H1 (cell line): ENCODE measurements around the gene TOMM6. TPM values are rescaled to one million over a fixed set of nuclear protein-coding genes. Genes with fewer than 3 reads are reported as not detected.

Source experiments
- CTCF ChIA-PET: fragments of 300-600 bp; sonication (Branson Sonifier 250); formaldehyde crosslinking; loops from one replicate; lab custom pipeline; 2021; ENCODE audit not compliant: partially characterized antibody; lab: Charles Lee
- POLR2A ChIA-PET: fragments of 300-600 bp; sonication (Branson Sonifier 250); formaldehyde crosslinking; loops from one replicate; lab custom pipeline; 2021; ENCODE audit warnings: inconsistent platforms; ENCODE audit not compliant: partially characterized antibody; lab: Charles Lee
- DNase-seq, 2 experiments: peaks; one replicate each; pipeline versions ENCODE4 v3.0.0 to v3.0.0-alpha.2; 2010 to 2022; ENCODE audit warnings: low spot score in 2 of 2, low read depth in 1 of 2, mixed read lengths in 1 of 2
- FAIRE-seq: peaks from 2 replicates; lab custom pipeline; 2011; peaks lifted over from hg19 to GRCh38; lab: Jason Lieb, UNC
- H2AFZ ChIP-seq: 2 replicates; pipeline ENCODE4 v1.8.1; 2012; ENCODE audit warnings: low read length, inconsistent platforms
- H2AK5ac ChIP-seq: 2 replicates; pipeline ENCODE4 v1.6.1; 2013; ENCODE audit warnings: low read depth, low read length
- H2BK120ac ChIP-seq: replicated peaks from 2 replicates; pipeline ENCODE3; 2013; ENCODE audit warnings: low read depth, low read length, inconsistent platforms
- H2BK12ac ChIP-seq: 2 replicates; pipeline ENCODE4 v1.6.1; 2013; ENCODE audit warnings: low read depth, low read length
- H2BK15ac ChIP-seq: 2 replicates; pipeline ENCODE4 v1.6.1; 2013; ENCODE audit warnings: low read length
- H2BK20ac ChIP-seq: 2 replicates; pipeline ENCODE4 v1.6.1; 2013; ENCODE audit warnings: low read length
- H2BK5ac ChIP-seq: 2 replicates; pipeline ENCODE4 v1.6.1; 2013; ENCODE audit warnings: low read depth, low read length
- H3K14ac ChIP-seq: 2 replicates; pipeline ENCODE4 v1.6.1; 2013; ENCODE audit warnings: inconsistent platforms; ENCODE audit not compliant: insufficient read length
- H3K18ac ChIP-seq: 2 replicates; pipeline ENCODE4 v1.6.1; 2013; ENCODE audit warnings: low read length; ENCODE audit errors: extremely low read depth
- H3K23ac ChIP-seq: 2 replicates; pipeline ENCODE4 v1.6.1; 2013; ENCODE audit warnings: inconsistent platforms; ENCODE audit not compliant: insufficient read length
- H3K23me2 ChIP-seq: 2 replicates; pipeline ENCODE4 v1.6.1; 2013; ENCODE audit warnings: low read depth, low read length
- H3K27ac ChIP-seq: 2 replicates; pipeline ENCODE4 v1.6.1; 2011; ENCODE audit warnings: low read depth, low read length, inconsistent platforms
- H3K27me3 ChIP-seq, 4 experiments: replicated peaks in 1 of 4; 1 replicate in 1 of 4; 2 replicates in 3 of 4; pipeline versions ENCODE4 v1.6.1 to v1.8.1; 2011 to 2013; ENCODE audit warnings: low read length in 3 of 4, mild to moderate bottlenecking in 3 of 4, inconsistent platforms in 2 of 4, mixed read lengths in 2 of 4, moderate library complexity in 1 of 4; ENCODE audit not compliant: control insufficient read depth in 3 of 4, insufficient read depth in 3 of 4; ENCODE audit errors: extremely low read depth in 1 of 4
- H3K36me3 ChIP-seq, 4 experiments: 2 replicates each; pipeline versions ENCODE4 v1.6.1 to v1.8.1; 2011 to 2013; ENCODE audit warnings: mild to moderate bottlenecking in 4 of 4, low read length in 3 of 4, moderate library complexity in 2 of 4, control low read depth in 1 of 4, inconsistent platforms in 1 of 4; ENCODE audit not compliant: insufficient read depth in 4 of 4, control insufficient read depth in 2 of 4
- H3K4ac ChIP-seq: replicated peaks from 2 replicates; pipeline ENCODE3; 2013; ENCODE audit warnings: low read length, low read depth, mixed read lengths, inconsistent platforms; ENCODE audit not compliant: insufficient read length
- H3K4me1 ChIP-seq, 4 experiments: replicated peaks in 1 of 4; 1 replicate in 1 of 4; 2 replicates in 3 of 4; pipeline versions ENCODE4 v1.6.1 to v1.8.1; 2011 to 2013; ENCODE audit warnings: low read length in 3 of 4, inconsistent platforms in 2 of 4, mixed read lengths in 1 of 4; ENCODE audit not compliant: insufficient read depth in 4 of 4, control insufficient read depth in 3 of 4
- H3K4me2 ChIP-seq, 2 experiments: 2 replicates each; pipeline versions ENCODE4 v1.6.1 to v1.8.1; 2011 to 2013; ENCODE audit warnings: low read depth in 2 of 2, low read length in 2 of 2, control low read depth in 1 of 2, inconsistent platforms in 1 of 2, mild to moderate bottlenecking in 1 of 2; ENCODE audit not compliant: insufficient read depth in 1 of 2
- H3K4me3 ChIP-seq, 4 experiments: fragments of 200-600, 300-600 bp in 1 of 4; sonication (generic), shearing (Covaris generic), sonication (Bioruptor Twin) in 1 of 4; 2 replicates each; pipeline versions ENCODE4 v1.5.1 to v1.8.1; 2011 to 2016; ENCODE audit warnings: low read length in 4 of 4, low read depth in 3 of 4, control low read depth in 2 of 4, inconsistent platforms in 2 of 4, mild to moderate bottlenecking in 2 of 4, mixed read lengths in 1 of 4, moderate library complexity in 1 of 4; ENCODE audit not compliant: insufficient read depth in 2 of 4; ENCODE audit errors: extremely low read depth in 1 of 4
- H3K56ac ChIP-seq: replicated peaks from 2 replicates; pipeline ENCODE3; 2013; ENCODE audit warnings: low read depth, mild to moderate bottlenecking, mixed read lengths, low read length, inconsistent platforms; ENCODE audit not compliant: insufficient read length
- H3K79me1 ChIP-seq: 2 replicates; pipeline ENCODE4 v1.6.1; 2013; ENCODE audit warnings: low read depth, low read length, control low read depth
- H3K79me2 ChIP-seq, 2 experiments: 2 replicates each; pipeline versions ENCODE4 v1.6.1 to v1.8.1; 2012 to 2013; ENCODE audit warnings: low read length in 2 of 2, mild to moderate bottlenecking in 2 of 2, inconsistent platforms in 1 of 2; ENCODE audit not compliant: insufficient read depth in 2 of 2, control insufficient read depth in 1 of 2
- H3K9ac ChIP-seq, 4 experiments: replicated peaks in 1 of 4; 1 replicate in 1 of 4; 2 replicates in 3 of 4; pipeline versions ENCODE4 v1.6.1 to v1.8.1; 2011 to 2013; ENCODE audit warnings: low read depth in 3 of 4, low read length in 3 of 4, control low read depth in 2 of 4, mild to moderate bottlenecking in 2 of 4, moderate library complexity in 2 of 4, inconsistent platforms in 1 of 4; ENCODE audit errors: extremely low read depth in 1 of 4
- H3K9me3 ChIP-seq, 2 experiments: 2 replicates each; pipeline versions ENCODE4 v1.6.1 to v1.8.1; 2012 to 2013; ENCODE audit warnings: mild to moderate bottlenecking in 2 of 2, moderate library complexity in 2 of 2, control low read depth in 1 of 2, inconsistent platforms in 1 of 2, low read depth in 1 of 2, low read length in 1 of 2, mixed read lengths in 1 of 2; ENCODE audit not compliant: insufficient read depth in 2 of 2
- H4K20me1 ChIP-seq, 2 experiments: replicated peaks in 1 of 2; 2 replicates each; pipeline versions ENCODE3 to v1.8.1; 2011 to 2013; ENCODE audit warnings: inconsistent platforms in 2 of 2, low read length in 2 of 2, mild to moderate bottlenecking in 1 of 2; ENCODE audit not compliant: insufficient read depth in 2 of 2, control insufficient read depth in 1 of 2
- H4K5ac ChIP-seq: 2 replicates; pipeline ENCODE4 v1.6.1; 2013; ENCODE audit warnings: low read length, low read depth, mixed read lengths, inconsistent platforms; ENCODE audit not compliant: insufficient read length
- H4K8ac ChIP-seq: 2 replicates; pipeline ENCODE4 v1.8.0; 2013; ENCODE audit warnings: mild to moderate bottlenecking, moderate library complexity, low read length, inconsistent platforms; ENCODE audit not compliant: insufficient read depth; ENCODE audit errors: extremely low read depth
- H4K91ac ChIP-seq: replicated peaks from 2 replicates; pipeline ENCODE3; 2013; ENCODE audit warnings: low read length, mixed read lengths, inconsistent platforms; ENCODE audit not compliant: insufficient read length
- BCL11A ChIP-seq, 2 experiments: IDR thresholded peaks; one replicate each; pipeline ENCODE4 v1.6.1; 2011; ENCODE audit warnings: low read depth in 2 of 2, low read length in 2 of 2, mild to moderate bottlenecking in 2 of 2
- EZH2 ChIP-seq: fragments of 200-600 bp; sonication (generic); IDR thresholded peaks from 2 replicates; pipeline ENCODE4 v1.7.1; 2012; ENCODE audit warnings: low read depth, mild to moderate bottlenecking, moderate library complexity, low read length, inconsistent platforms; ENCODE audit not compliant: severe bottlenecking
- HDAC2 ChIP-seq, 2 experiments: fragments of 300-600 bp in 1 of 2; sonication (generic) in 1 of 2; IDR thresholded peaks; 2 replicates each; pipeline ENCODE4 v1.6.1; 2011 to 2012; ENCODE audit warnings: low read depth in 2 of 2, low read length in 2 of 2, mild to moderate bottlenecking in 2 of 2, moderate library complexity in 2 of 2, borderline replicate concordance in 1 of 2, inconsistent platforms in 1 of 2
- JUND ChIP-seq: IDR thresholded peaks from 2 replicates; pipeline ENCODE4 v1.6.1; 2011; ENCODE audit warnings: mild to moderate bottlenecking, improper control_type of control experiment, low read length
- MAFK ChIP-seq: IDR thresholded peaks from 2 replicates; pipeline ENCODE4 v1.6.1; 2012; ENCODE audit warnings: low read depth, mild to moderate bottlenecking, improper control_type of control experiment, low read length
- MAX ChIP-seq: IDR thresholded peaks from 2 replicates; pipeline ENCODE4 v1.6.1; 2012; ENCODE audit warnings: inconsistent platforms
- WGBS, 2 experiments: shearing (Covaris generic) in 1 of 2; methylation state at CpG; one replicate each; pipeline versions ENCODE4 v1.1.6 to v1.1.7; 2013 to 2015; ENCODE audit warnings: low lambda C conversion rate in 2 of 2, mixed read lengths in 2 of 2, inconsistent platforms in 1 of 2, low coverage in 1 of 2, missing lambda C conversion rate in 1 of 2; ENCODE audit not compliant: insufficient replicate concordance in 2 of 2, insufficient coverage in 1 of 2, insufficient read length in 1 of 2; ENCODE audit errors: extremely low coverage in 1 of 2, missing lambda C conversion rate in 1 of 2; 5-methylcytosine and 5-hydroxymethylcytosine counted together
- polyA plus RNA-seq, 7 experiments: library from polyadenylated mRNA; depleted of rRNA in 3 of 7; stranded (reverse) in 5 of 7; unstranded in 2 of 7; fragments of >200 nt in 5 of 7; fragments of 200-250 nt in 2 of 7; gene quantifications; 1 replicate in 5 of 7; 2 replicates in 1 of 7; 4 replicates in 1 of 7; pipeline versions ENCODE4 v1.2.1 to v1.2.3, GENCODE V29; 2011 to 2013; ENCODE audit warnings: missing spikeins in 2 of 7, mixed read lengths in 2 of 7
- total RNA-seq: library from RNA; stranded (reverse); fragmentation: NEBNext Ultra II Directional; extraction: Animal tissue kit (Norgen Biotek cat#: 25700); gene quantifications from 2 replicates; pipeline ENCODE4 v1.2.1, GENCODE V29; 2021

Gene TOMM6
- total and polyA plus RNA-seq, 2 of the 8 experiments (the other 6 are each of a cell fraction or from before 2014, with no cell fraction given), result 228 to 560 TPM

GRCh38 chr6:41778895-41779294 lies 8.6 kb upstream of the TOMM6 start:
- no peaks in the 10 kb centered on the region for H3K9me3 ChIP-seq
- TF ChIP-seq MAX (no peak), MAFK (no peak), BCL11A (IDR thresholded peaks at IDR 0.05; ENCODE audit: low read depth in 2 of 2, low read length in 2 of 2) (no peak), EZH2 (no peak), HDAC2 (IDR thresholded peaks at IDR 0.05; ENCODE audit: borderline replicate concordance in 1 of 2, low read depth in 2 of 2, low read length in 2 of 2) (no peak), JUND (no peak)
- POLR2A ChIA-PET, result interaction anchor here (0.8 to 1.0 kb wide), 2 partner anchors 8 to 274 kb away, joined by 3 read pairs; partner anchors contain the start of gene TOMM6
- no peak overlapping the region for H4K91ac ChIP-seq
- H2AK5ac ChIP-seq, result no peak overlapping the region
- H3K56ac ChIP-seq, result no peak overlapping the region
- CTCF ChIA-PET, result interaction anchor here (1.0 to 5.2 kb wide), 5 partner anchors 41 to 265 kb away, joined by 3 to 58 read pairs (median 3); no protein-coding TSS in a partner anchor
- H4K5ac ChIP-seq, result no peak overlapping the region
- no peak overlapping the region for H3K27ac ChIP-seq
- no peaks in the 10 kb centered on the region; a peak in 1 of 8 replicates for H3K36me3 ChIP-seq
- peak overlapping the region; percentile 74 to 76 for H3K4me2 ChIP-seq
- H3K4me3 ChIP-seq, result peak overlapping the region; percentile 55 to 85 (median 64); a peak in 7 of 8 replicates
- no peak overlapping the region; the same call in 1 of the 2 replicates for H4K8ac ChIP-seq
- H2BK12ac ChIP-seq, result no peak overlapping the region
- H3K79me2 ChIP-seq, result no peaks in the 10 kb centered on the region
- H3K9ac ChIP-seq, result no peak overlapping the region
- no peak for FAIRE-seq
- no peaks in the 10 kb centered on the region for H3K79me1 ChIP-seq
- no peak overlapping the region for H3K23ac ChIP-seq
- H2BK20ac ChIP-seq, result no peak overlapping the region
- H3K18ac ChIP-seq, result no peak overlapping the region
- peaks cover 0 to 19% (median 8%) of the 10 kb centered on the region in 4 experiments; a peak in 6 of 7 replicates for H3K27me3 ChIP-seq
- 68% methylated on average over 6 of the region's 6 CpGs; no CpG with 5 or more reads in 1 of the 2 experiments for WGBS, 2 experiments
- peaks cover 8% of the 10 kb centered on the region for H3K23me2 ChIP-seq
- H2BK5ac ChIP-seq, result no peak overlapping the region
- H2AFZ ChIP-seq, result no peak overlapping the region
- H3K4ac ChIP-seq, result no peak overlapping the region
- H3K4me1 ChIP-seq, result peaks cover 2 to 7% (median 5%) of the 10 kb centered on the region in 4 experiments; a peak in 4 of 7 replicates
- H2BK120ac ChIP-seq, result no peak overlapping the region
- peaks cover 0 to 3% of the 10 kb centered on the region in 2 experiments for H4K20me1 ChIP-seq
- no peak overlapping the region for H3K14ac ChIP-seq
- DNase-seq, result no peak
- no peak overlapping the region for H2BK15ac ChIP-seq
